ENCODE measurements around the gene ERICH4. TPM values are rescaled to one million over a fixed set of nuclear protein-coding genes. Genes with fewer than 3 reads are reported as not detected.

The ERICH4 gene
- total RNA-seq, 1 donor from 2014 or later, result not detected

- FAIRE-seq, result no peak
- H3K4me3 ChIP-seq (ENCODE audit: low read depth, low read length), result no peak overlapping the region
Measured at GRCh38 chr19:41449079-41449864, 6.3 kb downstream of the ERICH4 start.

GRCh38 chr19:41449865-41450178, 6.9 kb downstream of the ERICH4 start:
- H3K36me3 ChIP-seq (ENCODE audit: control insufficient read depth, insufficient read depth, low read length), result no peaks in the 10 kb centered on the region
- FAIRE-seq (no peak), DNase-seq (ENCODE audit: low read depth) (no peak)
- H3K27me3 ChIP-seq (ENCODE audit: control insufficient read depth, insufficient read depth, low read length), result no peaks in the 10 kb centered on the region
- H3K4me3 ChIP-seq (ENCODE audit: low read depth, low read length), result no peak overlapping the region
- TF ChIP-seq CTCF (IDR thresholded peaks at IDR 0.05; ENCODE audit: insufficient read depth, low read length, severe bottlenecking), result no peak

More at GRCh38 chr19:41449079-41449864, 6.3 kb downstream of the ERICH4 start:
- no peaks in the 10 kb centered on the region for H3K27me3 ChIP-seq (ENCODE audit: control insufficient read depth, insufficient read depth, low read length)
- H3K36me3 ChIP-seq (ENCODE audit: control insufficient read depth, insufficient read depth, low read length), result no peaks in the 10 kb centered on the region
- peak; percentile 37 for DNase-seq (ENCODE audit: low read depth)
- TF ChIP-seq CTCF (IDR thresholded peaks at IDR 0.05; ENCODE audit: insufficient read depth, low read length, severe bottlenecking), result peak; percentile 92

- no peaks in the 10 kb centered on the region for H3K27me3 ChIP-seq (ENCODE audit: control insufficient read depth, insufficient read depth, low read length)
- FAIRE-seq (no peak), DNase-seq (ENCODE audit: low read depth) (no peak)
- no peaks in the 10 kb centered on the region for H3K36me3 ChIP-seq (ENCODE audit: control insufficient read depth, insufficient read depth, low read length)
- no peak for TF ChIP-seq CTCF (IDR thresholded peaks at IDR 0.05; ENCODE audit: insufficient read depth, low read length, severe bottlenecking)
- H3K4me3 ChIP-seq (ENCODE audit: low read depth, low read length), result no peak overlapping the region
Measured at GRCh38 chr19:41452584-41453275, 9.8 kb downstream of the ERICH4 start.

- TF ChIP-seq CTCF (IDR thresholded peaks at IDR 0.05; ENCODE audit: insufficient read depth, low read length, severe bottlenecking), result no peak
- H3K27me3 ChIP-seq (ENCODE audit: control insufficient read depth, insufficient read depth, low read length), result no peaks in the 10 kb centered on the region
- H3K4me3 ChIP-seq (ENCODE audit: low read depth, low read length), result no peak overlapping the region
- no peaks in the 10 kb centered on the region for H3K36me3 ChIP-seq (ENCODE audit: control insufficient read depth, insufficient read depth, low read length)
- DNase-seq (ENCODE audit: low read depth) (no peak), FAIRE-seq (no peak)
Measured at GRCh38 chr19:41455936-41456335, 13.0 kb downstream of the ERICH4 start.

- Histone ChIP-seq H3K36me3 (ENCODE audit: control insufficient read depth, insufficient read depth, low read length) (no peaks in the 10 kb centered on the region), H3K4me3 (ENCODE audit: low read depth, low read length) (no peak overlapping the region), H3K27me3 (ENCODE audit: control insufficient read depth, insufficient read depth, low read length) (no peaks in the 10 kb centered on the region)
- no peak for FAIRE-seq
- no peak for TF ChIP-seq CTCF (IDR thresholded peaks at IDR 0.05; ENCODE audit: insufficient read depth, low read length, severe bottlenecking)
- DNase-seq (ENCODE audit: low read depth), result no peak
Measured at GRCh38 chr19:41456342-41456918, 13.5 kb downstream of the ERICH4 start.
